IPS DF 4.7 (cell line): ENCODE data around the gene MAPK8.
"Not testable (repeated sequence)": the region's sequence is repeated elsewhere in the genome, so short reads cannot be mapped to it uniquely, and the experiment has no call there.

Experiments used
- DNase-seq: peaks from one replicate; pipeline ENCODE4 v3.0.0-alpha.2; 2013; ENCODE audit warnings: low spot score; ENCODE audit errors: extremely low read depth

The MAPK8 gene

GRCh38 chr10:48414778-48415177 lies 108.3 kb downstream of the MAPK8 start:
- no peak for DNase-seq

GRCh38 chr10:48416584-48417232 lies 110.2 kb downstream of the MAPK8 start:
- DNase-seq = no peak

- DNase-seq = no peak
Measured at GRCh38 chr10:48417374-48417773, 110.9 kb downstream of the MAPK8 start.

- DNase-seq = no peak
Measured at GRCh38 chr10:48418189-48418788, 111.8 kb downstream of the MAPK8 start.

GRCh38 chr10:48419714-48420113 lies 113.2 kb downstream of the MAPK8 start:
- no peak for DNase-seq

GRCh38 chr10:48421862-48422261 lies 115.4 kb downstream of the MAPK8 start:
- not testable (repeated sequence) for DNase-seq

- DNase-seq = no peak
Measured at GRCh38 chr10:48423884-48424283, 117.4 kb downstream of the MAPK8 start.

GRCh38 chr10:48428896-48429295 lies 122.4 kb downstream of the MAPK8 start:
- no peak for DNase-seq

GRCh38 chr10:48429309-48429708 lies 122.8 kb downstream of the MAPK8 start:
- DNase-seq = no peak

GRCh38 chr10:48430402-48430993 lies 124.0 kb downstream of the MAPK8 start:
- no peak for DNase-seq

GRCh38 chr10:48431871-48432270 lies 125.4 kb downstream of the MAPK8 start:
- DNase-seq = no peak

- DNase-seq = no peak
Measured at GRCh38 chr10:48437546-48437945, 131.1 kb downstream of the MAPK8 start.

- DNase-seq = no peak
Measured at GRCh38 chr10:48439031-48439430, 132.6 kb downstream of the MAPK8 start.

- DNase-seq = no peak
Measured at GRCh38 chr10:48439581-48440041, 133.1 kb downstream of the MAPK8 start.

- DNase-seq = no peak
Measured at GRCh38 chr10:48440771-48441170, 134.3 kb downstream of the MAPK8 start.

- no peak for DNase-seq
Measured at GRCh38 chr10:48442090-48442808, 135.8 kb downstream of the MAPK8 start.

GRCh38 chr10:48442809-48443177 lies 136.3 kb downstream of the MAPK8 start:
- no peak for DNase-seq

- DNase-seq = no peak
Measured at GRCh38 chr10:48444266-48444665, 137.8 kb downstream of the MAPK8 start.

- DNase-seq = no peak
Measured at GRCh38 chr10:48444861-48445841, 138.7 kb downstream of the MAPK8 start.

GRCh38 chr10:48445932-48446331 lies 139.5 kb downstream of the MAPK8 start:
- no peak for DNase-seq

GRCh38 chr10:48446785-48447184 lies 140.3 kb downstream of the MAPK8 start:
- DNase-seq = no peak
